Thoracic aorta (tissue), 2 donors: ENCODE measurements around the gene ZNF19. TPM values are rescaled to one million over a fixed set of nuclear protein-coding genes. Genes with fewer than 3 reads are reported as not detected.

Experiments
- ATAC-seq: fragments of 150-250 bp; one replicate; pipeline ENCODE4 v1.8.0; 2017; ENCODE audit warnings: low read depth; ENCODE audit not compliant: insufficient number of reproducible peaks, low FRiP score
- DNase-seq: peaks from one replicate; pipeline ENCODE4 v3.0.0-alpha.2; 2020; ENCODE audit warnings: low spot score
- H3K27ac ChIP-seq, 2 donors: fragments of 200-600 bp; sonication (generic); 1 replicate in 1 of 2; 2 replicates in 1 of 2; pipeline ENCODE4 v1.5.1; 2016; ENCODE audit warnings: mild to moderate bottlenecking in 2 of 2, moderate library complexity in 2 of 2
- H3K27me3 ChIP-seq: fragments of 200-600 bp; sonication (generic); replicated peaks from 2 replicates; pipeline ENCODE4 v1.6.0; 2016; ENCODE audit warnings: mild to moderate bottlenecking; ENCODE audit not compliant: insufficient read depth
- H3K36me3 ChIP-seq: fragments of 200-600 bp; sonication (generic); one replicate; pipeline ENCODE4 v1.5.1; 2016
- H3K4me1 ChIP-seq, 2 donors: fragments of 200-600 bp; sonication (generic); 1 replicate in 1 of 2; 2 replicates in 1 of 2; pipeline versions ENCODE4 v1.5.1 to v1.6.0; 2016; ENCODE audit warnings: low read depth in 2 of 2, mild to moderate bottlenecking in 1 of 2; ENCODE audit not compliant: control insufficient read depth in 1 of 2
- H3K4me3 ChIP-seq: fragments of 200-600 bp; sonication (generic); 2 replicates; pipeline ENCODE4 v1.5.1; 2016; ENCODE audit warnings: mild to moderate bottlenecking
- H3K9me3 ChIP-seq: fragments of 200-600 bp; sonication (generic); 2 replicates; pipeline ENCODE4 v1.5.1; 2016
- total RNA-seq, 2 donors: library from RNA; depleted of rRNA; stranded (reverse); fragments of >200 nt; gene quantifications; one replicate each; pipeline versions ENCODE4 v1.1.0 to v1.2.3, GENCODE V29; 2016
- TF ChIP-seq, protein P1 (sequence below): fragments of 200-600 bp; sonication (generic); IDR thresholded peaks from one replicate; pipeline ENCODE4 v1.5.1; 2019; ENCODE audit warnings: antibody characterized with exemption

Gene ZNF19
- total RNA-seq, result 1 to 10 TPM; 3.7 to 9.0 TPM

- no peak for ATAC-seq
- Histone ChIP-seq H3K4me1 (peaks cover 0 to 5% of the 10 kb centered on the region in 2 donors), H3K27me3 (no peaks in the 10 kb centered on the region), H3K36me3 (no peaks in the 10 kb centered on the region), H3K9me3 (no peaks in the 10 kb centered on the region), H3K27ac (no peak within 1 kb of the TSS), H3K4me3 (no peak within 1 kb of the TSS)
- DNase-seq, result no peak
- TF ChIP-seq, protein P1, sequence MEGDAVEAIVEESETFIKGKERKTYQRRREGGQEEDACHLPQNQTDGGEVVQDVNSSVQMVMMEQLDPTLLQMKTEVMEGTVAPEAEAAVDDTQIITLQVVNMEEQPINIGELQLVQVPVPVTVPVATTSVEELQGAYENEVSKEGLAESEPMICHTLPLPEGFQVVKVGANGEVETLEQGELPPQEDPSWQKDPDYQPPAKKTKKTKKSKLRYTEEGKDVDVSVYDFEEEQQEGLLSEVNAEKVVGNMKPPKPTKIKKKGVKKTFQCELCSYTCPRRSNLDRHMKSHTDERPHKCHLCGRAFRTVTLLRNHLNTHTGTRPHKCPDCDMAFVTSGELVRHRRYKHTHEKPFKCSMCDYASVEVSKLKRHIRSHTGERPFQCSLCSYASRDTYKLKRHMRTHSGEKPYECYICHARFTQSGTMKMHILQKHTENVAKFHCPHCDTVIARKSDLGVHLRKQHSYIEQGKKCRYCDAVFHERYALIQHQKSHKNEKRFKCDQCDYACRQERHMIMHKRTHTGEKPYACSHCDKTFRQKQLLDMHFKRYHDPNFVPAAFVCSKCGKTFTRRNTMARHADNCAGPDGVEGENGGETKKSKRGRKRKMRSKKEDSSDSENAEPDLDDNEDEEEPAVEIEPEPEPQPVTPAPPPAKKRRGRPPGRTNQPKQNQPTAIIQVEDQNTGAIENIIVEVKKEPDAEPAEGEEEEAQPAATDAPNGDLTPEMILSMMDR, result no peak
These were observed at the start of gene ZNF19 for GRCh38 chr16:71489122-71489521. Gene ZNF19 (minus strand): TSS chr16:71489324. CDS start chr16:71482114, 7,210 bp downstream.

GRCh38 chr16:71537643-71538042 is 48.5 kb upstream of the ZNF19 start:
- Histone ChIP-seq H3K27me3 (no peaks in the 10 kb centered on the region), H3K4me1 (no peaks in the 10 kb centered on the region), H3K36me3 (no peaks in the 10 kb centered on the region), H3K27ac (no peak overlapping the region), H3K4me3 (no peak overlapping the region), H3K9me3 (no peaks in the 10 kb centered on the region)
- TF ChIP-seq, protein P1, result no peak
- no peak for DNase-seq
- no peak for ATAC-seq

DNA sequence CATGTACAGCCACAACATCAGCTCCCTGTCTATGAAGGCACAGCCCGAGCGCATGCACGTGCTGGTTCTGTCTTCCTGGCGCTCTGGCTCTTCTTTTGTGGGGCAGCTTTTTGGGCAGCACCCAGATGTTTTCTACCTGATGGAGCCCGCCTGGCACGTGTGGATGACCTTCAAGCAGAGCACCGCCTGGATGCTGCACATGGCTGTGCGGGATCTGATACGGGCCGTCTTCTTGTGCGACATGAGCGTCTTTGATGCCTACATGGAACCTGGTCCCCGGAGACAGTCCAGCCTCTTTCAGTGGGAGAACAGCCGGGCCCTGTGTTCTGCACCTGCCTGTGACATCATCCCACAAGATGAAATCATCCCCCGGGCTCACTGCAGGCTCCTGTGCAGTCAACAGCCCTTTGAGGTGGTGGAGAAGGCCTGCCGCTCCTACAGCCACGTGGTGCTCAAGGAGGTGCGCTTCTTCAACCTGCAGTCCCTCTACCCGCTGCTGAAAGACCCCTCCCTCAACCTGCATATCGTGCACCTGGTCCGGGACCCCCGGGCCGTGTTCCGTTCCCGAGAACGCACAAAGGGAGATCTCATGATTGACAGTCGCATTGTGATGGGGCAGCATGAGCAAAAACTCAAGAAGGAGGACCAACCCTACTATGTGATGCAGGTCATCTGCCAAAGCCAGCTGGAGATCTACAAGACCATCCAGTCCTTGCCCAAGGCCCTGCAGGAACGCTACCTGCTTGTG is 47.8 kb upstream of the ZNF19 start:
- TF ChIP-seq, protein P1, result no peak
- Histone ChIP-seq H3K27ac (no peak overlapping the region), H3K36me3 (no peaks in the 10 kb centered on the region), H3K27me3 (no peaks in the 10 kb centered on the region), H3K4me3 (no peak overlapping the region), H3K9me3 (no peaks in the 10 kb centered on the region), H3K4me1 (no peaks in the 10 kb centered on the region)
- ATAC-seq (no peak), DNase-seq (no peak)

DNA sequence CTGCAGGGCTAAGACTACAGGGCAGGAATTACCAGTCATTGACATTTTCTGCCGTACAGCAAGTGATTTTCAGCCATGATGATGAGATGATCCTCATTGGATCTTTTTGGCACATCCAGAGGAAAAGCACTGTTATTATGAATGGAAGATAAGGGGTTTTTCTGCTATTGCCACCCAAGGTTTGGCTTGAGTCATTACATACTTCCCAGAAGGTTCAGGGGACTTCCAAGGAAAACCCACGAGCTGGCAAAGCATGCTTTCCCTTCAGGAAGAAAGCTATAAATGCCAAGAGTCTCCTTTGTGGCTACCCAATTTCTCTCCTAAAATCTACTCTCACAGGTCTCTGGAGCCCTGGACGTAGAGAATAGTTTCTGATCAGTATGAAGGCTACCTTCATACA is 43.2 kb upstream of the ZNF19 start:
- H3K36me3 ChIP-seq, result no peaks in the 10 kb centered on the region
- TF ChIP-seq, protein P1, result no peak
- no peaks in the 10 kb centered on the region for H3K27me3 ChIP-seq
- H3K27ac ChIP-seq, result no peak overlapping the region
- no peak overlapping the region for H3K4me3 ChIP-seq
- no peaks in the 10 kb centered on the region for H3K4me1 ChIP-seq
- ATAC-seq, result no peak
- DNase-seq, result no peak
- no peaks in the 10 kb centered on the region for H3K9me3 ChIP-seq

DNA sequence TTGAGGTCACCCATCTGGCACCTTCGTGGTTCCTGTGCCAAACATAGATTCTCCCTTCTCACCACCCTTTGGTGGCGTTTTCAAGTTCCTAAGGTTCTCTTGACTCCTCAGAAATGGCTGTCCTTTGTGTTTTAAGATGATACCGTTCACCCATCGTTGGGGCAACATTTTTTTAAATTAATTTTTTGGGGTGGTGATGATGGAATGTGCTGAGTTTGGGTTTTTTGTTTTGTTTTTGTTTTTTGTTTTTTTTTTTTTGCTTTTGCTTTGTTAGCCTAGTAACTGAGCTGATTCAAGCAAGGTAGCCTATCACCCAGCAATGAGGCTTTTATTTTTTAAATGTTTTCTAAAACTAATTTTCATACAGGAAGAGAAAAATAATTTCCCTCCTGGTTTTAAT is 39.7 kb upstream of the ZNF19 start:
- no peak for ATAC-seq
- H3K9me3 ChIP-seq, result no peaks in the 10 kb centered on the region
- H3K27me3 ChIP-seq, result no peaks in the 10 kb centered on the region
- no peak overlapping the region for H3K4me3 ChIP-seq
- DNase-seq, result no peak
- no peaks in the 10 kb centered on the region for H3K36me3 ChIP-seq
- no peak overlapping the region for H3K27ac ChIP-seq
- no peaks in the 10 kb centered on the region for H3K4me1 ChIP-seq
- TF ChIP-seq, protein P1, result no peak
